SU-DHL-6 (cell line): Measurements from ENCODE around the gene GPD1.
"Not testable (repeated sequence)": the region's sequence is repeated elsewhere in the genome, so short reads cannot be mapped to it uniquely, and the experiment has no call there.

Source experiments
- H2AFZ ChIP-seq: fragments of 200-600 bp; sonication (generic); 2 replicates; pipeline ENCODE4 v1.6.1; 2014; ENCODE audit warnings: low read depth, mild to moderate bottlenecking, moderate library complexity, mixed read lengths, antibody characterized with exemption, low read length; ENCODE audit not compliant: severe bottlenecking
- H3F3A ChIP-seq: fragments of 200-600 bp; shearing (Covaris generic); 2 replicates; pipeline ENCODE4 v1.6.0; 2016; ENCODE audit warnings: antibody characterized with exemption, mild to moderate bottlenecking; ENCODE audit not compliant: insufficient read depth
- H3K27ac ChIP-seq: fragments of 200-600 bp; sonication (generic); 2 replicates; pipeline ENCODE4 v1.5.1; 2016; ENCODE audit warnings: low read depth, mild to moderate bottlenecking, low read length, moderate library complexity, mixed read lengths
- H3K27me3 ChIP-seq: fragments of 200-600 bp; sonication (generic), shearing (Covaris generic); 2 replicates; pipeline ENCODE4 v1.6.0; 2014; ENCODE audit warnings: mild to moderate bottlenecking, low read length
- H3K36me3 ChIP-seq: fragments of 200-600 bp; sonication (generic); 2 replicates; pipeline ENCODE4 v1.6.1; 2014; ENCODE audit warnings: mild to moderate bottlenecking, low read length, mixed read lengths
- H3K4me2 ChIP-seq: fragments of 300-600, 200-600 bp; shearing (Covaris generic), sonication (generic); 2 replicates; pipeline ENCODE4 v1.6.0; 2014; ENCODE audit warnings: low read length, low read depth, mild to moderate bottlenecking; ENCODE audit not compliant: poor library complexity, severe bottlenecking
- H3K4me3 ChIP-seq: fragments of 200-600 bp; sonication (generic); 2 replicates; pipeline ENCODE4 v1.5.1; 2014; ENCODE audit warnings: antibody characterized with exemption, low read length, mild to moderate bottlenecking, mixed read lengths; ENCODE audit not compliant: insufficient read depth, poor library complexity, severe bottlenecking
- H3K79me2 ChIP-seq: fragments of 200-600 bp; sonication (generic); 2 replicates; pipeline ENCODE4 v1.6.1; 2014; ENCODE audit warnings: mild to moderate bottlenecking, low read length, moderate library complexity; ENCODE audit not compliant: insufficient read depth
- H3K9ac ChIP-seq: fragments of 200-600 bp; sonication (generic); 2 replicates; pipeline ENCODE4 v1.7.0; 2014; ENCODE audit warnings: mild to moderate bottlenecking, low read length
- H3K9me2 ChIP-seq: fragments of 200-600 bp; sonication (generic); replicated peaks from 2 replicates; pipeline ENCODE4 v1.6.1; 2014; ENCODE audit warnings: low read length; ENCODE audit not compliant: insufficient read depth
- H3K9me3 ChIP-seq: fragments of 200-600 bp; sonication (generic); 2 replicates; pipeline ENCODE4 v1.6.1; 2014; ENCODE audit warnings: low read length, mixed read lengths; ENCODE audit not compliant: insufficient read depth
- H4K20me1 ChIP-seq: fragments of 200-600 bp; sonication (generic); 2 replicates; pipeline ENCODE4 v1.6.1; 2014; ENCODE audit warnings: low read depth, mild to moderate bottlenecking, antibody characterized with exemption, low read length, moderate library complexity, mixed read lengths
- CTCF ChIP-seq: fragments of 200-600 bp; sonication (generic); IDR thresholded peaks from one replicate; pipeline ENCODE4 v1.5.1; 2017; ENCODE audit warnings: antibody characterized with exemption, mild to moderate bottlenecking, low read length, moderate library complexity; ENCODE audit not compliant: insufficient read depth, poor library complexity, severe bottlenecking
- EZH2phosphoT487 ChIP-seq: fragments of 200-600 bp; sonication (generic), shearing (Covaris generic); conservative IDR thresholded peaks from 2 replicates; pipeline ENCODE4 v1.6.1; 2018; ENCODE audit warnings: mild to moderate bottlenecking, antibody characterized with exemption, low read length, moderate library complexity, mixed read lengths

The GPD1 gene

GRCh38 chr12:50081096-50081808 is 22.6 kb upstream of the GPD1 start:
- Histone ChIP-seq H3K27me3 (no peaks in the 10 kb centered on the region), H3K4me2 (no peak overlapping the region), H3K9me2 (no peaks in the 10 kb centered on the region), H3K9me3 (no peaks in the 10 kb centered on the region), H3K36me3 (no peaks in the 10 kb centered on the region), H3K4me3 (no peak overlapping the region), H3F3A (peaks cover 12% of the 10 kb centered on the region), H3K79me2 (no peaks in the 10 kb centered on the region; the same call in 1 of the 2 replicates), H4K20me1 (no peaks in the 10 kb centered on the region), H2AFZ (no peak overlapping the region), H3K9ac (no peak overlapping the region), H3K27ac (no peak overlapping the region)
- no peak for TF ChIP-seq CTCF
- TF ChIP-seq EZH2phosphoT487, result no peak

DNA sequence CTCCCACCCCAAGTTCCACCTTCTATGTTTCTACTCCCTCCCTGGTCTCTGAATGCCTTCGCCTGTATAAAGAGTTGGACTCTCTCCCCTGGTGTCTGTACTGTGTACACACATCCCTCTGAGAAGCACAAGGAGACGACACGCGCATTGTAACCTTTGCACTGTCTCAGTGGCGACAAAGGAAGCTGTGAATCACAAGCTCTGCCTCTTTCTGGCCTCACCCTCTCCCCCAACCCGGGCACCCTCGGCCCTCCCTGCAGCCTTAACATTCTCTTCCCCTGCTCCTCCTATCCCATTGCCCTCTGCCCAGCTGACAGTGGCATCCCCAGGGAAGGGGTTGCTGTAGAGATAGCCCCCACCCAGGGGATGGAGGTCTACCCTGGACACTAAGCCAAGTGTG is 21.2 kb upstream of the GPD1 start:
- H3K9ac ChIP-seq, result no peak overlapping the region
- TF ChIP-seq EZH2phosphoT487 (no peak), CTCF (no peak)
- H3K36me3 ChIP-seq, result no peaks in the 10 kb centered on the region
- H4K20me1 ChIP-seq, result no peaks in the 10 kb centered on the region
- no peak overlapping the region for H3K4me3 ChIP-seq
- no peak overlapping the region for H3K4me2 ChIP-seq
- H3K79me2 ChIP-seq, result no peaks in the 10 kb centered on the region; the same call in 1 of the 2 replicates
- H3K27ac ChIP-seq, result no peak overlapping the region
- H3K9me3 ChIP-seq, result no peaks in the 10 kb centered on the region
- H3K27me3 ChIP-seq, result no peaks in the 10 kb centered on the region
- no peak overlapping the region for H2AFZ ChIP-seq
- no peaks in the 10 kb centered on the region for H3K9me2 ChIP-seq
- peaks cover 16% of the 10 kb centered on the region for H3F3A ChIP-seq

- H3K9ac ChIP-seq, result no peak overlapping the region
- H2AFZ ChIP-seq, result no peak overlapping the region
- no peaks in the 10 kb centered on the region; the same call in 1 of the 2 replicates for H3K79me2 ChIP-seq
- TF ChIP-seq CTCF (no peak), EZH2phosphoT487 (no peak)
- no peaks in the 10 kb centered on the region for H3K9me3 ChIP-seq
- no peaks in the 10 kb centered on the region for H4K20me1 ChIP-seq
- H3K27me3 ChIP-seq, result no peaks in the 10 kb centered on the region
- peaks cover 23% of the 10 kb centered on the region for H3F3A ChIP-seq
- H3K4me3 ChIP-seq, result no peak overlapping the region
- no peak overlapping the region for H3K27ac ChIP-seq
- H3K36me3 ChIP-seq, result no peaks in the 10 kb centered on the region
- H3K9me2 ChIP-seq, result no peaks in the 10 kb centered on the region
- H3K4me2 ChIP-seq, result no peak overlapping the region
Observed at GRCh38 chr12:50083301-50083700, 20.5 kb upstream of the GPD1 start.

DNA sequence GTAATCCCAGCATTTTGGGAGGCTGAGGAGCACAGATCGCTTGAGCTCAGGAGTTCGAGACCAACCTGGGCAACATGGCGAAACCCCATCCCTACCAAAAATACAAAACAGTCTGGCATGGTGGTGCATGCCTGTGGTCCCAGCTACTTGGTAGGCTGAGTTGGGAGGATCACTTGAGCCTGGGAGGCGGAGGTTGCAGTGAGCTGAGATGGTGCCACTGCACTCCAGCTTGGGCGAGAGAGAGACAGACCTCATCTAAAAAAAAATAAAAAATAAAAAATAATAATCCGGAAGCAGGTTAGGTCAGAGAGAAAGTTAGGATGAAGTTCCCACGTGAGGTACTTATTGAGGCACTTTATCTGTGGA is 19.4 kb upstream of the GPD1 start:
- H3K27ac ChIP-seq, result peak overlapping the region; percentile 77

More for the DNA sequence above, 19.4 kb upstream of the GPD1 start:
- H3K36me3 ChIP-seq, H3K9me3 ChIP-seq, H3K79me2 ChIP-seq, H3K9me2 ChIP-seq, H4K20me1 ChIP-seq, H3K27me3 ChIP-seq: not testable (repeated sequence)
- Histone ChIP-seq H3K4me2 (peak overlapping the region; percentile 73), H3K4me3 (peak overlapping the region; percentile 81), H3K9ac (peak overlapping the region; percentile 73), H2AFZ (peak overlapping the region; percentile 84), H3F3A (peaks cover 27% of the 10 kb centered on the region)
